Measurements from ENCODE around the gene CMSS1.
"Not testable (repeated sequence)": the region's sequence is repeated elsewhere in the genome, so short reads cannot be mapped to it uniquely, and the experiment has no call there.

The CMSS1 gene

DNA sequence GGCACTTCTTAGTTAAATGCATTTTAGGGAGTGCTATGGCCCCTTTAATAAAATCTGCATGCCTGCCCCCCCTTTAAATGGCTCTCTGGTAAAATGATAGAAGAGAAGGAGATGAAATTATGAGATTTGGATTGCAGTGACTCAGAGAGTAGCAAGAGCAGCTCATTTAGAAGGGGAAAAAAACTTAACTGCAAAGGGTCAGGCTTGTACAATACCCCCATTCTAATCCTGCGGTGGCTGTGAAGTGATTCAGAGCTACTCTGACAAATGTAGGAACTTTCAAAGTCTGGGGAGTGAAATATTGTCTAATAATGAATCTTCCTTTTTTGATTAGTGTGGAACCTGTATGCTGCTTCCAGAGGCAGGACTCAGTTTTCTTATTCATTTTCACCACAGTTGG, 399.1 kb downstream of the CMSS1 start:
- TF ChIP-seq CTCF (conservative IDR thresholded peaks at IDR 0.05; ENCODE audit: low read depth, low read length), result no peak
- H3K4me3 ChIP-seq (ENCODE audit: low read length), result no peak overlapping the region
- no peak for DNase-seq (ENCODE audit: low read depth)

GRCh38 chr3:100221159-100221558, 403.5 kb downstream of the CMSS1 start:
- no peak for DNase-seq (ENCODE audit: low read depth)
- TF ChIP-seq CTCF (conservative IDR thresholded peaks at IDR 0.05; ENCODE audit: low read depth, low read length), result no peak
- no peak overlapping the region for H3K4me3 ChIP-seq (ENCODE audit: low read length)

DNA sequence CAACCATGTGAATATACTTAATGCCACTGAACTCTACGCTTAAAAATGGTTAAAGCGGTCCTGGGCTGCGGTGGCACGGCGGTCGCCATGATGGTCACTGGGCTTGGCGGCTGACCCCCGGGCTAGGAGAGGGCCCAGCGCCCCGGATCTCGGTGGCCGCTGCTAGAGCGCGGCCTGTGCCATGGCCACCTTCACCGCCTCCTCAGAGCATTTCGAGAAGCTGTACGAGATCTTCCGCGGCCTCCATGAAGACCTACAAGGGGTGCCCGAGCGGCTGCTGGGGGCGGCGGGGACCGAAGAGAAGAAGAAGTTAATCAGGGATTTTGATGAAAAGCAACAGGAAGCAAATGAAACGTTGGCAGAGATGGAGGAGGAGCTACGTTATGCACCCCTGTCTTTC, 407.5 kb downstream of the CMSS1 start:
- DNase-seq (ENCODE audit: low read depth), result no peak
- H3K4me3 ChIP-seq (ENCODE audit: low read length), result no peak overlapping the region
- no peak for TF ChIP-seq CTCF (conservative IDR thresholded peaks at IDR 0.05; ENCODE audit: low read depth, low read length)

- no peak for TF ChIP-seq CTCF (conservative IDR thresholded peaks at IDR 0.05; ENCODE audit: low read depth, low read length)
- no peak for DNase-seq (ENCODE audit: low read depth)
- H3K4me3 ChIP-seq (ENCODE audit: low read length), result no peak overlapping the region
These were observed 408.2 kb downstream of the CMSS1 start for GRCh38 chr3:100225883-100226282.

- DNase-seq (ENCODE audit: low read depth), result no peak
- no peak for TF ChIP-seq CTCF (conservative IDR thresholded peaks at IDR 0.05; ENCODE audit: low read depth, low read length)
- H3K4me3 ChIP-seq (ENCODE audit: low read length), result no peak overlapping the region
These were observed 409.2 kb downstream of the CMSS1 start for GRCh38 chr3:100226712-100227429.

DNA sequence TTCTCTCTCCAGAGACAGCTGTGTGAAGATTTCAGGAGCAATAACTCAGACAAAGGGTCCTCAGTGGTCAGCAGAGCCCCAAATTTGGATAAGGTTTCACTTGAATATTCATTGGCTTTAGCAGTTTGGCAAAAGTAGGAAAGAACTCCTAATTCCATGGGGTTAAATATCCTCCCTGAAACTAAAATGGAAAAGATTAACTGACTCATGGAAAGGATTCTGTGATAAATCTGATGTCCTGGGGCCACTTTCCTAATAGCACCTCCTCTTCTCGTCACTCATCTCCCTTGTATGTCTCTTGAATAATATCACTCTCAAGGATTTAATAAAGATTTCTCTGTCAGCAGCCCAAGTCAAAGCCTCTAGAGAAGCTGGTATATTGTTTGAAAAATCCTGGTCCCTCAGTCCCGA, 409.9 kb downstream of the CMSS1 start:
- no peak overlapping the region for H3K4me3 ChIP-seq (ENCODE audit: low read length)
- no peak for TF ChIP-seq CTCF (conservative IDR thresholded peaks at IDR 0.05; ENCODE audit: low read depth, low read length)
- DNase-seq (ENCODE audit: low read depth), result no peak

DNA sequence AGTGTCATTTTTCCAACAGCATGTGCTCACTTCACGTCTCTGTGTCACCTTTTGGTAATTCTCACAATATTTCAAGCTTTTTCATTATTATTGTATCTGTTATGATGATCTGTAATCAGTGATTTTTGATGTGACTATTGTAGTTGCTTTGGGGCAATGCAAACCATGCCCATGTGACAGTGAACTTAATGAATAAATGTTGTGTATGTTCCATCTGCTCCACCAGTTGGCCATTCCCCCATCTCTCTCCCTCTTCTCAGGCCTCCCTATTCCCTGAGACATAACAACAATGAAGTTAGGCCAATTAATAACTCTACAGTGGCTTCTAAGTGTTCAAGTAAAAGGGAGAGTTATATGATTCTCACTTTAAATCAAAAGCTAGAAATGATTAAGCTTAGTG, 410.6 kb downstream of the CMSS1 start:
- DNase-seq (ENCODE audit: low read depth), result no peak
- no peak for TF ChIP-seq CTCF (conservative IDR thresholded peaks at IDR 0.05; ENCODE audit: low read depth, low read length)
- H3K4me3 ChIP-seq (ENCODE audit: low read length), result no peak overlapping the region

- DNase-seq (ENCODE audit: low read depth); H3K4me3 ChIP-seq (ENCODE audit: low read length): not testable (repeated sequence)
These were observed 411.5 kb downstream of the CMSS1 start for GRCh38 chr3:100229188-100229587.
